Nephron progenitor cell (in vitro differentiated cells): Measurements from ENCODE around the gene RALY.

Experiments used
- DNase-seq: peaks from one replicate; pipeline ENCODE4 v3.0.0; 2021
- H3K27ac Mint-ChIP-seq: 2 replicates; pipeline ENCODE4 v1.8.0; 2021; ENCODE audit warnings: mild to moderate bottlenecking, moderate library complexity, mixed read lengths
- H3K27me3 Mint-ChIP-seq: 2 replicates; pipeline ENCODE4 v1.8.0; 2021; ENCODE audit warnings: mild to moderate bottlenecking, low read depth, mixed read lengths; ENCODE audit not compliant: poor library complexity
- H3K36me3 Mint-ChIP-seq: 2 replicates; pipeline ENCODE4 v1.8.0; 2021; ENCODE audit warnings: low read depth, mixed read lengths
- H3K4me1 Mint-ChIP-seq: 2 replicates; pipeline ENCODE4 v1.8.0; 2021; ENCODE audit warnings: mixed read lengths
- H3K4me3 Mint-ChIP-seq: 2 replicates; pipeline ENCODE4 v1.8.0; 2021; ENCODE audit warnings: mild to moderate bottlenecking, moderate library complexity, mixed read lengths
- H3K9me3 Mint-ChIP-seq: 2 replicates; pipeline ENCODE4 v1.8.0; 2021; ENCODE audit warnings: mild to moderate bottlenecking, moderate library complexity, mixed read lengths
- TF ChIP-seq, protein P1 (sequence below): fragments of 200-600 bp; sonication (generic); IDR thresholded peaks from 2 replicates; pipeline ENCODE4 v1.5.0; 2021; ENCODE audit warnings: antibody characterized with exemption

Gene RALY

DNA sequence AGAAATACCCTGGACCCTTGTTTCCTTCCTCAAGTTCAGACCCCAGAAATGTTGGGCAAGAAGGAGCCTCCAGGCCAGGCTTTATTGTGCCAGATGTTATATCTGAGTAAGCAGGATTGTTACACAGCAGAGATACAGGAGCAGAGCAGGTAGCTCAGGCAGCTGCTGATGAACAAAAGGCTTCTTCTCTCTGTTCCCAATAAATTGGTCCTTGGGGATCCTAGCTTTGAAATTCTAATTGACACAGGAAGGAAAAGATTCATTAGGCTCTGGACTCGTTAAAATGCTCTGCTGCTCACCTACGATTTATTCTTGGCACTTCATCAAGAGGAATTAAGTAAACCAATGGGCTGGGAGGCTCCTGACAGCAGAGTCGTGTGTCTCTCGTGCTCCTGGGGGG is 54.2 kb downstream of the RALY start:
- Mint-ChIP-seq H3K9me3 (no peaks in the 10 kb centered on the region), H3K4me1 (peaks cover 41% of the 10 kb centered on the region), H3K27ac (peak overlapping the region; percentile 46)

DNA sequence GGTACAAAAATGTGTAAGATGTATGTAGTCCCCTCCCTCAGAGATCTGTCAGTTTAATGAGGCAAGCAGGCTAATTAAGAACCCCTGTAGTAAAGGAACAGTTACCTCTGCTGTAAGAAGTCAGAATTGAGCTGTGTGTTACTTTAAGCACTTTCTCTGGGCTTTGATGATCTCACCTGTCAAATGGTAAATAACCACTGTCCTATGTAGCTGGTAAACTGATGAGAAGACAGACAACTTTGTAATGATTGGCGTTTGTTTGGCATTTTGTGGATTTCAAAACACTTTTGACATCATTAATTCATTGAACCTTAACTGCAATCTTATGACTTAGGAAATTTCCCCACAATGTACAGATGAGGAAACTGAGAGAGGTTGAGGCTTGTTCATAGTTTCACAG is 55.7 kb downstream of the RALY start:
- Mint-ChIP-seq H3K27me3 (no peaks in the 10 kb centered on the region), H3K9me3 (no peaks in the 10 kb centered on the region), H3K4me1 (peaks cover 39% of the 10 kb centered on the region), H3K36me3 (peaks cover 6% of the 10 kb centered on the region), H3K4me3 (no peak overlapping the region), H3K27ac (no peak overlapping the region)
- no peak for DNase-seq
- TF ChIP-seq, protein P1, sequence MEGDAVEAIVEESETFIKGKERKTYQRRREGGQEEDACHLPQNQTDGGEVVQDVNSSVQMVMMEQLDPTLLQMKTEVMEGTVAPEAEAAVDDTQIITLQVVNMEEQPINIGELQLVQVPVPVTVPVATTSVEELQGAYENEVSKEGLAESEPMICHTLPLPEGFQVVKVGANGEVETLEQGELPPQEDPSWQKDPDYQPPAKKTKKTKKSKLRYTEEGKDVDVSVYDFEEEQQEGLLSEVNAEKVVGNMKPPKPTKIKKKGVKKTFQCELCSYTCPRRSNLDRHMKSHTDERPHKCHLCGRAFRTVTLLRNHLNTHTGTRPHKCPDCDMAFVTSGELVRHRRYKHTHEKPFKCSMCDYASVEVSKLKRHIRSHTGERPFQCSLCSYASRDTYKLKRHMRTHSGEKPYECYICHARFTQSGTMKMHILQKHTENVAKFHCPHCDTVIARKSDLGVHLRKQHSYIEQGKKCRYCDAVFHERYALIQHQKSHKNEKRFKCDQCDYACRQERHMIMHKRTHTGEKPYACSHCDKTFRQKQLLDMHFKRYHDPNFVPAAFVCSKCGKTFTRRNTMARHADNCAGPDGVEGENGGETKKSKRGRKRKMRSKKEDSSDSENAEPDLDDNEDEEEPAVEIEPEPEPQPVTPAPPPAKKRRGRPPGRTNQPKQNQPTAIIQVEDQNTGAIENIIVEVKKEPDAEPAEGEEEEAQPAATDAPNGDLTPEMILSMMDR: no peak

More for the DNA sequence above, 54.2 kb downstream of the RALY start:
- no peak for DNase-seq
- Mint-ChIP-seq H3K4me3 (no peak overlapping the region), H3K36me3 (peaks cover 13% of the 10 kb centered on the region), H3K27me3 (no peaks in the 10 kb centered on the region)
- TF ChIP-seq, protein P1: no peak

DNA sequence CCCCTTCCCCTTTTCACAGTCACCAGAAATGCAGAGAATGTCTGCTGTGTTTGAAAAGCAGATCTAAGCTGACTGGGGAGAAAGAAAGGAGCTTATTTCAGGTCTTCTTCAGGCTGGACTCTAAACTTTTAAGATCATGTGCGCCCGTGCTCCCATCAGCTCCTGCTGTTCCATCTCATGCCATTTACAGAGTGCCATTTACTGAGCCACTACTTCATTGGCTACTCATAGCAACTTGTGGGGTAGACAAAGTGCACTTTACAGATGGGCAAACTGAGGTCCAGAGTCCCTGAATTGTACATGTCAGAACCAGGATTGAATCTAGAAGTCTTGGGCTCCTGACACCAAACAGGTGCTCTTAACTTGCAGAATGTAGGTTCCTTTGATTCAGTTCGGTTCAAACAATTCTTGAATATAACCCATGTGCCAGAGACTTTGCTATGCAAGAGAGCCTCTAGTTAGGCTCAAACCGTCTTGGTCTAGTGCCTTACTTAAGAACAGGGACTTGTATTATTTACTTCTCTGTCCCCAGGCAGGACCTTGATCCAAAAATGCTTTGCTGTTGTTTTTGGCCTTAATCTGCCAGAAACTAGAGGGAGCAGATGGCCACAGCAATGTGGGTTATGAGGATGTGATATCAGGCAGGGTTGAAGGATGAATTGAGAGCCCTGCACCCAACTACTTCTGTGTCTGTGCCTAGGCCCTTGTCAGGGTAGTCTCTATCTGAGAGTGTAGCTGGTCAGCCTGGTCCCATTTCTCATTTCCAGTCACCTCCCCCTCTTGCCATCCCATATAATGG is 56.4 kb downstream of the RALY start:
- no peaks in the 10 kb centered on the region for H3K27me3 Mint-ChIP-seq
- TF ChIP-seq, protein P1: no peak
- no peak for DNase-seq
- no peak overlapping the region for H3K27ac Mint-ChIP-seq
- peaks cover 6% of the 10 kb centered on the region for H3K36me3 Mint-ChIP-seq
- peaks cover 37% of the 10 kb centered on the region for H3K4me1 Mint-ChIP-seq
- H3K4me3 Mint-ChIP-seq: no peak overlapping the region
- no peaks in the 10 kb centered on the region for H3K9me3 Mint-ChIP-seq

DNA sequence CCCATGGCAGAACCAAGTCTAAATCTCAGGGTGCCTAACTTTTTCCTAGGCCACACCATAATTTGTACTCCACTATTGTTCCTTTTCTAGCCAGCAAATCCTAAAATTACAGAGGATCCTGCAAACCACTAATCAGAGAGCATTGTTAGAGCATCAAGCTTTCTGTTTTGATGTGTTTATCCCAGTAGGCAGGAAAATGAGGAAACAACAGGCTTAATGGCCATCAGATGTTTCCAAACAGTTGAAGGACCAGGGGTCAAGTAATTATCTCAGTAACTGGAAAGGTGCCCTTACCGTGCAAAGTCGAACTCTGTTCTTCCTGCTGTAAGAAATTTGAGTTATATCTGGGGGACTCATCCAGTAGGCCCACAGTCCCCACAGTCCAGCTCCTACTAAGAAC is 58.7 kb downstream of the RALY start:
- Mint-ChIP-seq H3K9me3 (no peaks in the 10 kb centered on the region), H3K27me3 (no peaks in the 10 kb centered on the region), H3K27ac (no peak overlapping the region), H3K36me3 (peaks cover under 1% of the 10 kb centered on the region), H3K4me1 (peaks cover 18% of the 10 kb centered on the region), H3K4me3 (no peak overlapping the region)
- TF ChIP-seq, protein P1: no peak
- DNase-seq: no peak

DNA sequence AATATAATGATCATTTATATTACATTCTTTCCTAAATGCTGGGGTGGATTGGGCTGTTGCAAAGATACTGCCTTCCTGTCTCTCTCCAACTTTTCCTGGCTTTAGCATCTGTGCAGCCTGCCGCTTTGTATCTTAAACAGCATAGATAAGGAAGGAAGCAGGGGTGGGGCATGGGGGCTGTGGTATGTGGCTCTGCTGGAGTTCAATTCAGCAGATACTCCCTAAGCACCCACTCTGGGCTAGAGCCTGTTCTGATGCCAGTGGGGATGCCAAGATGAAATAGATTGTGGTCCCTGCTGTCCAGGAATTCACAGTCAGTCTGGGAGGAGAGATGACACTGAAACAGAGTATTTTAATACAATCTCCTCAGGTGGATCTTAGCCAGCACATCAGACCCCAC is 61.6 kb downstream of the RALY start:
- no peaks in the 10 kb centered on the region for H3K9me3 Mint-ChIP-seq
- peaks cover 27% of the 10 kb centered on the region for H3K4me1 Mint-ChIP-seq
- H3K36me3 Mint-ChIP-seq: no peaks in the 10 kb centered on the region
- no peaks in the 10 kb centered on the region for H3K27me3 Mint-ChIP-seq
- no peak overlapping the region for H3K27ac Mint-ChIP-seq
- no peak overlapping the region for H3K4me3 Mint-ChIP-seq
- DNase-seq: no peak
- TF ChIP-seq, protein P1: no peak

DNA sequence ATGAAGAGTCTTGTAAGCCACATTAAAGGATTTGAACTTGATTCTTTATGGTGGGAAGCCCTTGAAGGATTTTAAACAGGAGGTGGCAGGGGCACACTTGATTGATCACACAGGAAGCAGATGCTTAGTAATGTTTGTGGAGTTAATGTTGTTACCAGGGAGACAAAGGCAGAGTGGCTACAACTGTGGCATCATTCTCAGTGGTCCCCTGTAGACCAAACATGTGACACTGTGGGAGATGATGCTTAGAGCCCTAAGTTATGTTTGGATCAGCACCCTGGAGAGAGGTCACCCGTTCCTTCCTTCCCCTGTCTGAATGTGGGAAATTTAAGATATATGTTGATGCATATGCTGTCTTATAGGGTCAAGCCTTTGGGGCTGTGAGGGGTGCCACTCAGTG is 65.1 kb downstream of the RALY start:
- TF ChIP-seq, protein P1: no peak
- Mint-ChIP-seq H3K9me3 (no peaks in the 10 kb centered on the region), H3K4me3 (no peak overlapping the region), H3K36me3 (no peaks in the 10 kb centered on the region), H3K27ac (no peak overlapping the region), H3K27me3 (no peaks in the 10 kb centered on the region), H3K4me1 (peaks cover 38% of the 10 kb centered on the region)
- no peak for DNase-seq
